ENCODE measurements around the gene TSPO. TPM values are rescaled to one million over a fixed set of nuclear protein-coding genes. Genes with fewer than 3 reads are reported as not detected.

Gene TSPO
- total and polyA plus RNA-seq, 2 of the 13 experiments (the other 11 are each of a cell fraction or from before 2014, with no cell fraction given), result 0.46 to 1.4 TPM

GRCh38 chr22:43113526-43114251 lies 37.7 kb upstream of the TSPO start:
- no TSS peak for BruUV-seq (replicated peaks)
- in situ Hi-C loops (cut with HindIII; ENCODE audit: extremely low pct_ligation_motif_present, low pct_unique_long_range_greater_than_20kb) (no loop called here), intact Hi-C loops (cut with micrococcal nuclease; ENCODE audit: unreplicated experiment) (no loop called here)
- Histone ChIP-seq H3K9me3 (ENCODE audit: low read length) (no peaks in the 10 kb centered on the region), H3K9ac (ENCODE audit: insufficient read depth, low read depth, low read length) (no peak overlapping the region), H3K79me2 (ENCODE audit: insufficient read depth, low read length) (no peaks in the 10 kb centered on the region), H3K27me3 (ENCODE audit: control insufficient read depth in 1 of 2, insufficient read depth in 2 of 2, low read length in 2 of 2) (peaks cover 5 to 35% of the 10 kb centered on the region in 2 experiments; a peak in 4 of 5 replicates), H3K4me2 (ENCODE audit: low read depth, low read length) (peak overlapping the region; percentile 44), H3K4me1 (ENCODE audit: insufficient read depth, low read length) (peaks cover 61% of the 10 kb centered on the region), H2AFZ (ENCODE audit: low read length) (no peak overlapping the region), H3K27ac (ENCODE audit: extremely low read length, insufficient read depth, low read length) (no peak overlapping the region), H4K20me1 (ENCODE audit: insufficient read depth, low read length) (no peaks in the 10 kb centered on the region), H3K36me3 (replicated peaks in 1 of 2; ENCODE audit: control insufficient read depth in 1 of 2, insufficient read depth in 2 of 2, low read length in 2 of 2) (no peaks in the 10 kb centered on the region), H3K4me3 (replicated peaks in 1 of 3; ENCODE audit: insufficient read depth in 1 of 3, low read depth in 2 of 3, low read length in 3 of 3) (no peak overlapping the region)
- WGBS (ENCODE audit: low lambda C conversion rate), result 40% methylated on average over 10 of the region's 13 CpGs
- DNase-seq (ENCODE audit: low spot score), result peak; percentile 24
- no peak for FAIRE-seq
- POLR2A ChIA-PET, result no interaction called here
- ATAC-seq, result no peak
- CTCF ChIA-PET (ENCODE audit: low intra/inter-chr PET ratio, low total read pairs), result no interaction called here
- TF ChIP-seq, protein P1, sequence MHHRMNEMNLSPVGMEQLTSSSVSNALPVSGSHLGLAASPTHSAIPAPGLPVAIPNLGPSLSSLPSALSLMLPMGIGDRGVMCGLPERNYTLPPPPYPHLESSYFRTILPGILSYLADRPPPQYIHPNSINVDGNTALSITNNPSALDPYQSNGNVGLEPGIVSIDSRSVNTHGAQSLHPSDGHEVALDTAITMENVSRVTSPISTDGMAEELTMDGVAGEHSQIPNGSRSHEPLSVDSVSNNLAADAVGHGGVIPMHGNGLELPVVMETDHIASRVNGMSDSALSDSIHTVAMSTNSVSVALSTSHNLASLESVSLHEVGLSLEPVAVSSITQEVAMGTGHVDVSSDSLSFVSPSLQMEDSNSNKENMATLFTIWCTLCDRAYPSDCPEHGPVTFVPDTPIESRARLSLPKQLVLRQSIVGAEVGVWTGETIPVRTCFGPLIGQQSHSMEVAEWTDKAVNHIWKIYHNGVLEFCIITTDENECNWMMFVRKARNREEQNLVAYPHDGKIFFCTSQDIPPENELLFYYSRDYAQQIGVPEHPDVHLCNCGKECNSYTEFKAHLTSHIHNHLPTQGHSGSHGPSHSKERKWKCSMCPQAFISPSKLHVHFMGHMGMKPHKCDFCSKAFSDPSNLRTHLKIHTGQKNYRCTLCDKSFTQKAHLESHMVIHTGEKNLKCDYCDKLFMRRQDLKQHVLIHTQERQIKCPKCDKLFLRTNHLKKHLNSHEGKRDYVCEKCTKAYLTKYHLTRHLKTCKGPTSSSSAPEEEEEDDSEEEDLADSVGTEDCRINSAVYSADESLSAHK (CRISPR knock-in tag; IDR thresholded peaks at IDR 0.05; ENCODE audit: borderline replicate concordance), result no peak
- TF ChIP-seq DNMT1 (CRISPR knock-in tag; IDR thresholded peaks at IDR 0.05) (no peak), SRSF4 (IDR thresholded peaks at IDR 0.05; ENCODE audit: low read depth, low read length, poor library complexity, severe bottlenecking) (no peak), KDM2A (CRISPR knock-in tag; IDR thresholded peaks at IDR 0.05; ENCODE audit: borderline replicate concordance, low read depth) (no peak; the same call in 1 of the 2 replicates), HOXA9 (CRISPR knock-in tag; IDR thresholded peaks at IDR 0.05; ENCODE audit: borderline replicate concordance) (no peak), ZFY (CRISPR knock-in tag; IDR thresholded peaks at IDR 0.05) (no peak), ZBTB25 (CRISPR knock-in tag; IDR thresholded peaks at IDR 0.05) (no peak), ZNF747 (CRISPR knock-in tag; IDR thresholded peaks at IDR 0.05; ENCODE audit: borderline replicate concordance) (no peak), PHF21A (CRISPR knock-in tag; IDR thresholded peaks at IDR 0.05) (no peak), RBM39 (IDR thresholded peaks at IDR 0.05; ENCODE audit: low read depth, low read length, poor library complexity, severe bottlenecking) (no peak), ZNF598 (CRISPR knock-in tag; IDR thresholded peaks at IDR 0.05; ENCODE audit: borderline replicate concordance) (no peak), ASH2L (IDR thresholded peaks at IDR 0.05; ENCODE audit: insufficient read length, low read depth, low read length) (no peak), GABPB1 (CRISPR knock-in tag; IDR thresholded peaks at IDR 0.05) (no peak), NFATC3 (CRISPR knock-in tag; IDR thresholded peaks at IDR 0.05) (no peak), SUZ12 (IDR thresholded peaks at IDR 0.05; ENCODE audit: low read depth, low read length) (no peak), FOXA1 (IDR thresholded peaks at IDR 0.05) (no peak), FOXA1 (CRISPR knock-in tag; IDR thresholded peaks at IDR 0.05) (peak; percentile 67), SRSF1 (optimal IDR thresholded peaks at IDR 0.05; ENCODE audit: low read depth, low read length) (no peak), ZFP41 (CRISPR knock-in tag; IDR thresholded peaks at IDR 0.05; ENCODE audit: borderline replicate concordance) (no peak), ZBTB7B (CRISPR knock-in tag; IDR thresholded peaks at IDR 0.05) (no peak), TBX2 (CRISPR knock-in tag; IDR thresholded peaks at IDR 0.05; ENCODE audit: borderline replicate concordance) (peak; percentile 29; the same call in 1 of the 2 replicates)
- TF ChIP-seq, protein P2, sequence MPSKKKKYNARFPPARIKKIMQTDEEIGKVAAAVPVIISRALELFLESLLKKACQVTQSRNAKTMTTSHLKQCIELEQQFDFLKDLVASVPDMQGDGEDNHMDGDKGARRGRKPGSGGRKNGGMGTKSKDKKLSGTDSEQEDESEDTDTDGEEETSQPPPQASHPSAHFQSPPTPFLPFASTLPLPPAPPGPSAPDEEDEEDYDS (CRISPR knock-in tag; IDR thresholded peaks at IDR 0.05), result no peak

Measured in HepG2 (cell line).